GM19099 (cell line): ENCODE data around the gene SLC37A4.

ENCODE experiments used
- POLR2A ChIP-seq: IDR thresholded peaks from 3 replicates; pipeline ENCODE4 v1.6.1; 2011; ENCODE audit warnings: low read depth; ENCODE audit not compliant: insufficient read length; ENCODE audit errors: extremely low read depth

The SLC37A4 gene

DNA sequence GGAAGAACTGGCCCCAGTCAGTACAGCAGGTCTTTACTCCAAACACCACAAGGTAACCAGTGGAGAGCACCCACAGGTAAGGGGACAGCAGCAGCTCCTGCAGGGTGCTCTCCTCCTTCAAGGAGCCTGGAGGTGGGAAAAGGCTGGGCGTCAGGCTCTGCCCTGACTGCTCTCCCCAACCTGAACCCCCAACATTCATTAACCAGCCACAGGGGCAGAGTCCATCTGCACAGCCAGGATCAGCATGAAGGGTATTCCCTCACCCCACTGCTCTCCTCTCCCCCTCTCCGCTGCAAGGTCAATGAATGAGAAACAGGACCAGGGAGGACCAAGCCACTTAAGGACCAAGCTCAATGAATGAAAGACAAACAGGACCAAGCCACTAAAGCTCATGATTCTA is 3.7 kb downstream of the SLC37A4 start:
- no peak for TF ChIP-seq POLR2A

DNA sequence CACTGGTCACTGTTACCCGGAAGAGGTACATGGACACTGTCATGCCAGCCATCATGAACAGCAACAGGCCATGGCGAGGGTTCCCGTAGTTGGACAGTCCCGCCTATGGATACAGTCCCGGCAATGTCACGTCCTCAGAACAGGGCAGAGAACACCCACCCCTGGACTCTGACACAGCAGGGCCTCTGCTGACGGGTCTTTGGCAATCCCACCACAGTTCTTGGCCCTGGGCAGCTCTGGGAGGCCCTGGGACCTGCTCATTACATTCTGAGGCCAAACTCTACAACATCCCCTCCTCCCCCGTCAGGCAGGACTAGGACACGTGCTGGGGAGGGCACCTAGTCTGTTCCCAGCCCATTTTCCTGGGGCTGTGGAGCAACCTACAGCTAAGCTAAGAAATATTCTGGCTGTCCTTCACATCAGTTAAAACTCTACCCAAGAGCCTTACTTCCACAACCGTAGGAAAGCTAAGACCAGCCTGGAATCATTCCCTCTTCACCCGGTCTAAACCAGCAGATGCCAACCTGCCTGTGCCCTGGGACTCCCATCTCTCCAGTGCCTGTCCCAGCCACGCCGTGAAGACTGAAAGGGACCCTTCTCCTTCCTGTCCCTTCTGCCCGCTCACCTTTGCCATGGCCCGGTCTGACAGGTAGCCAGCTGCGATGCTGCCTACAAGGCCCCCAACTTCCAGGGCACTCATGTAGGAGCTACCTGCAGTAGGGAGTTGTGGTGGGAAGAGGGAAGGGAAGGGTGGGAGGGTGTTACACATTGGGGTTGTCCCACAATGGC is 4.5 kb downstream of the SLC37A4 start:
- TF ChIP-seq POLR2A = no peak

DNA sequence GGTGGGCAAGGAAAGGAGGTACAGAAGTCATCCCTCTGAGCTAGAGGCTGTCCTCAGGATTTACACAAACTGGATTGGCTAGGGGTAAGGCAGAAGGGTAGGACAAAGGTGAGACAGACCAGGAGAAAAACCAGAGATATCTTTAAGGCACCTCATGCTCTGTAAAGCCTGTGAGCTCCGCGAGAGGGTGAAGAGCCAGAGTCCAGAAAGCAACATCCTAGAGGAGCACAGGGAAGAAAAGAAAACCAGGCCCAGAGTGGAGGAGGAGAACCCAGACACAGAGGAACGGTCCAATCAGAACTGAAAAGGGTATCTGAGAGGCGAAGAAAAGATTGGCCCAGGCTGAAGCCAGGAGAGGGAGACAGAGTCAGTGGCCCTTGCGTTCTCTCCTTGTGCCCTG is 5.1 kb downstream of the SLC37A4 start:
- no peak for TF ChIP-seq POLR2A

DNA sequence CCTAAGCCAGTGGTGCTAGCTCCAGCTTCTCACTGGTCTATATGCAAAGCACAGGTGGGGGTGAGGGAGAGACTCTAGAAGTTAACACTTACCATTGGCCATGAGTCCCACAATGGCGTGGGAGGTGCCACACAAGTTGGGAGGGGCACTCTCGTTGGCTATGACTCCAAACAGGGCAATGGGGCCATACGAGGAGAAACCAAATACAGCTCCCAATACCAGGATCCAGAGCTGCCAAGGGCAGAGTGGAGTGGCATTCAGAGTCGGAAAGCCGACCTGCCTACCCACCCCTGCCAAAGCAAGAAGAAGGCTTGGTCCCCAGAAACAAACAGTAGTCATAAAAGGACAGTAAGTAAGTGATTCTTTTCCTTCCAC is 5.6 kb downstream of the SLC37A4 start:
- no peak for TF ChIP-seq POLR2A

DNA sequence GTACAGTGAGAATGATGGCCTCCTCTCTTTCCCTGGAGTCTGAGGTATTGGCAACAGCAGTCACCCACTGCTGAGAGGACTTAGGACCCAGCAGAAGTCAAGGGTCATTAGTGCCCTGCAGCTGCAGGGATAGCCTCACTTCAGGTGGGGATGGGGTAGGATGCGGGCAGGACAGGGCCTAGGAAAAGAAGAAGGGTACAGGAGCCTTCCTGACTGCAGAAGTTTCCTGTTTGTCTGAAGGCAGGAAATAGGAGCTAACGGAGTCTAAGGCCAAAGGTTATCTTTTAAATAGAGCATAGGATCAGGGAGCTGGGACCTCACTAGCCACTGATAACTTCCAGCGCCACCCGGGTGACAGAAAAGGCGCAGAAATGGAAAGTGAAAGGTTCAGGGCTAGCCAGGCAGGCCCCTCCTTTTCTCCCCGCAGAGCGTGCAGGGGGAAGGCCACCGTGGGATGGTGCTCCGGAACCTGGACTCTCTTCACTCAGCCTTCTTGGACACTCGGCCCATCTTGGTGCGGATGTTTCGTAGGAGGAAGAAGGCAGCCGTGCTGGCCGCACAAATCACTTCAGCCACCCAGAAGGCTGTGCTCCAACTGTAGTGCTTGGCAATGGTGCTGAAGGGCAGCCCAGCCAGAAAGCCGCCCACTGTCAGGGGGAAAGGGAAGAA is 6.1 kb downstream of the SLC37A4 start:
- TF ChIP-seq POLR2A = no peak

DNA sequence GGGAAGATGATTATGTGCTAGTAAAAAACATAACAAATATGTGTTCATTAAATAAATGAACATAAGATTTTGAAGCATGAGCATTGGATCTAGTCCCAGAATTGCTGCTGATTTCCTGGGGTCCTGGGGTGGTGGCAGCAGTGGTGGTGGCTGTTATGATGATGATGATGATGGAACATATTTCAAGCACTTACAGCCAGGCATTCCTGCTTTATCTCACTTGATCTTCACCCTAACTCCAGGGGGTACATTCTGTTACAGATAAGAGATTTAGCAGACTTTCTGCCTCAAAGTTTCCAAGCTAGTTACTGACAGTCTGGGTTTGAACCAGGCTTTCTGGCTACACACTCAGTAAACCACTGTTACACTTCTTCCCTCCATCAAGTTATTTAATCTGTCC is 6.9 kb downstream of the SLC37A4 start:
- TF ChIP-seq POLR2A = no peak

DNA sequence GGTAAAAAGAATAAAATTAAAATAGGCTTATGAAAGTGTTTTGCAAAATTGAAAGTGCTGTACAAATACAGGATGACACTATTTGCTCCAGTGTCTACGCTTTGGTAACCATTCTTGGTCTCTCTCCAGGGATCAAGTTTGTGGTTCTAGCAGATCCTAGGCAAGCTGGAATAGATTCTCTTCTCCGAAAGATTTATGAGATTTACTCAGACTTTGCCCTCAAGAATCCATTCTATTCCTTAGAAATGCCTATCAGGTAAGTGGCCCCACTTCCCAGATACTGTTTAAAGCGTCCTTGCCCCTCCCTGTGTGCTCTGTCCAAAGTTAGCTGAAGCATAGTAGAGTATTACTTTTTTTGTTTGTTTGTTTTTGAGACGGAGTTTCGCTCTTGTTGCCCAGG is 9.0 kb downstream of the SLC37A4 start:
- no peak for TF ChIP-seq POLR2A

DNA sequence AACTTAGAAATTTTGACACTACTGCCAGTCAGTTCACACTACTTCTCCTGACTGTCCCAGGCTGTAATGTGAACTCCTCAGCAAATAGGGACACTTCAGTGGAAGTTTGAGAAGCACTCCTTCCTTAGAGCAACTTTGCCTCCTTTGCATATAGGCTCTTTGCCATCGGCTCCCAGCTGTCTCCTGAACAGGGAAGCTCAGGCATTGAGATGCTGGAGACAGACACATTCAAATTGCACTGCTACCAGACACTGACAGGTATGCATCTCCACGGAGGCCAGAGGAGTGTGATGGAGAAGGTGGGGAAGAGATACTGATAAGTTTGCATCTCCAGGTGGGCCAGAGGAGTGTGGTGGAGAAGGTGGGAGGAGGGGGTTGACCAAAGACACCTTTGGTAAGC is 10.7 kb downstream of the SLC37A4 start:
- TF ChIP-seq POLR2A = no peak

DNA sequence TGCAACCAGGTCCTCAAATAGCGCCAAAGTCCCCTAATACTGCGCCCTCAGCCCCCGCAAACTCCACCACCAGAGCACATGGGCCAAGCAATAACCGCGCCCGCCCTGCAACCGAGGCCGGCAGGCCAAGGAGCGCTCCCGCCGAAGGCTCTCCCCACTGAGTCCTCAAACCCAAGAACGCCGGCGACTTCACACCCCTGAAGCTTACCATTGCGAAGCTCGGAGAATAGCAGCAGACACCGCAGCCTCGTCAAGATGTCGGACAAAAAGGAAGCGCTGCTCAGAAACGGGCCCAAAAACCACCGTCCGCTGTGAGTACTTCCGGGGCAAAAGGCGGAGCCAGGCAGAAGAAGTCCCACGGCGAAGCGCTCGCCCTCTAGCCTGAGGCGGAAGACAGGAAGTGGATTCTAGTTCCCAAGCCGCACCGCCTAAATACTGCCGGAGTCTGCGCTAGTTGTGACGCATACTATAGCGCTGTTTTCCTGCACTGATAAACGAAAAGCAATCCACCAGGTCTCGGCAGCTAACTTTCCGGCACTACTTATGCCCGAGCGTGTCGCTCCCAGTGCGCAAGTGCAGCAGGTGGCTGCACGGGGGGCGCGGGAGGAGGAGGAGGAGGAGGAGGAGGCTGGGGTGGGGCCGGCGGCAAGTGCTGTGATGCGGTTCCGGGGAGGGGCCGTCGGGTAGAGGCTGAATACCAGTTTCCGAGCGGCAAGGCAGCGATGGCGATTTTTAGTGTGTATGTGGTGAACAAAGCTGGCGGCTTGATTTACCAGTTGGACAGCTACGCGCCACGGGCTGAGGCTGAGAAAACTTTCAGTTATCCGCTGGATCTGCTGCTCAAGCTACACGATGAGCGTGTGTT is 12.4 kb downstream of the SLC37A4 start, which contains the start of the genes RPS25 and TRAPPC4:
Gene RPS25, minus strand, starts transcription at position 270 of the 865 bp plus-strand sequence. Its CDS starts 59 bp downstream, at position 211.
Gene TRAPPC4, plus strand, starts transcription at position 693 of the 865 bp plus-strand sequence. Its CDS starts 30 bp downstream, at position 723.
- TF ChIP-seq POLR2A = peak; percentile 94

DNA sequence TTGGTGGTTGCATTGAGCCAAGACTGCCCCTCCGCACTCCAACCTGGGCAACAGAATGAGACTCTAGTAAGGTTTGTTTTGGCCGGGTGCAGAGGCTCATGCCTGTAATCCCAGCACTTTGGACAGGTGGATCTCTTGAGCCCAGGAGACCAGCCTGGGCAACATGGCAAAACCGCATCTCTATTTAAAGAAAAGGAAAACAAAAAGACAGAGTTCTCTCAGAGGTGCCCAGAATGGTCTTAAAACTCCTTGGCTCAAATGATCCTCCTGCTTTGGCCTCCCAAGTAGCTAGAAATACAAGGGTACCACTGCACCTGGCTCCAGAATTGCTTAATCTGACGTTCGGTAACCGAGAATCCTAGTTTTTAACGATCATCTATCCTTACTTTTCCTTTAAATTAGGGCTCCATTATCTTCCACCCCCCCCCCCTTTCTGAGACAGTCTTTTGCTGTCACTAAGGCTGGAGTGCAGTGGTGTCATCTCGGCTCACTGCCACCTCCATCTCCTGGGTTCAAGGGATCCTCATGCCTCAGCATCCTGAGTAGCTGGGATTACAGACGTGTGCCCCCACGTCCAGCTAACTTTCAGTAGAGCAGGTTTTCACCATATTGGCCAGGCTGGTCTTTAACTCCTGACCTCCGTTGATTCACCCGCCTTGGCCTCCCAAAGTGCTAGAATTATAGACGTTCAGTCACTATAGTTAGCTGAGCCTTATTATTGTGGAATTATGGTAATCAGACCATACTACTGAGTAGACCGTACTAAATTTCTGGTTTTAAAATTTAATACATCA is 14.3 kb downstream of the SLC37A4 start:
- TF ChIP-seq POLR2A = no peak

DNA sequence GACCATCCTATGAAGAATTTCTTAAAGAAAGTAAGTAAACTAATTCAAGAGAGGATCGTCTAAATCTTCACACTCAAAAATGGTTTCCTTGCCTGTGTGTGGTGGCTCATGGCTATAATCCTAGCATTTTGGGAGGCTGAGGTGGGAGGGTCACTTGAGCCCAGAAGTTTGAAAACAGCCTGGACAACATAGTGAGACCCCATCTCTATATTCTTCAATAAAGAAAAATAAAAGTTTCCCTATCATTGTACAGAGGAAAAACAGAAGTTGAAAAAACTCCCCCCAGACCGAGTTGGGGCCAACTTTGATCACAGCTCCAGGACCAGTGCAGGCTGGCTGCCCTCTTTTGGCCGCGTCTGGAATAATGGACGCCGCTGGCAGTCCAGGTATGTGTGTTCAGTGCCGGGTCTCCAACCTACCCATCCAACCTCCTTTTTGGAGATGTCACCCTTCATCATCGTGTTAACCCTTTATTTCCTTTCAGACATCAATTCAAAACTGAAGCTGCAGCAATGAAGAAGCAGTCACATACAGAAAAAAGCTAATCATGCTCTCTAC is 15.5 kb downstream of the SLC37A4 start:
- no peak for TF ChIP-seq POLR2A

DNA sequence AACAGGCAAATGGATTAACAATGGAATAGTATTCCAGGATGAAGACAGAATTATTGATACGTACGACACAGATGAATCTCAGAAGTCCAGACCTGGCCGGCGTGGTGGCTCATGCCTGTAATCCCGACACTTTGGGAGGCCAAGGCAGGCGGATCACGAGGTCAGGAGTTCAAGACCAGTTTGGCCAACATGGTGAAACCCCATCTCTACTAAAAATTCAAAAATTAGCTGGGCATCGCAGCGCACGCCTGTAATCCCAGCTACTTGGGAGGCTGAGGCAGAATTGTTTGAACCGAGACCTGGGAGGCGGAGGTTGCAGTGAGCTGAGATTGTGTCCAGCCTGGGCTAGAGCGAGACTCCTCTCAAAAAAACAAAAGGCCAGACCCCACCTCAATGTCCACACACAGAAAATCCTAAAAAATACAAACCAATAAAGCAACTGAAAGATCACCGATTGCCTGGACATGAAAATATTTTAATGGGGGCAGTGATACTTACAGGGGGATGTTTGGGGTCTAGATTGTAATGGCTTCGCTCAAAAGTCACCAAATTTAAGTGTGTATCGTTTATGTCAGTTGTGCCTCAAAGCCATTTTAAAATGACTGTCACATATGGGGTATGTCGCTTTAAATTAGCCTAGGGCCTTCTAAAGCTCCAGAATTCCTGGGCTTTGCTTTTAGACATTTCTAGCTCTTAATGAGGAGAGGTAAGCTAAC is 16.3 kb downstream of the SLC37A4 start:
- peak; percentile 28 for TF ChIP-seq POLR2A

DNA sequence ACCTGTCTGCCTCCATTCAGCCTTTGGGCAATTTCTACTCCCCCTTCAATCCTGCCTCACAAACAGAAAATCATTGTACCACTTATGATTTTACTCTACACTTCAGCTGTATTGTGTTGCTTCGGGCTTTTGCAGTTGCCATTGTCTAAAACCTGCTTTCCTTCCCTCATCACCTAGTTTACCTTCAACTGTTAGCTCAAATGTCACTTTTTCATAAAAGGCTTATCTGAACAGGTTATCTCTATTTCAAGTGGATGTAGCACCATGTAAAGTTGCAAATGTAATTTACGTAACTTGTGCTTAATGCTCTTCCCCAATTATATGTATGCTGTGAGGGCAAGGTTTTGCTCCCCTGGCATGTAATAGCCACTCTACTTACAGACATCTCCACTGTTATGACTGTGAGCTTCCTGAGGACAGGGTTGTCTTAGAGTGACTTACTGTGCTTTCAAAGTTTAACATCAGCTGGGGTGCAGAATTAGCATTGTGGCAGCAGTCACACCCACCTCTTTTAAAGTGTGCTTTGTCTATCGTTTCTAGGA is 18.0 kb downstream of the SLC37A4 start:
- no peak for TF ChIP-seq POLR2A
